ENCODE measurements around the gene NUP54. TPM values are rescaled to one million over a fixed set of nuclear protein-coding genes. Genes with fewer than 3 reads are reported as not detected.

NUP54 gene
- total and polyA plus RNA-seq, 9 of the 15 experiments (the other 6 are each of a cell fraction or from before 2014, with no cell fraction given), result 29.6 to 115 (median 67.7) TPM

DNA sequence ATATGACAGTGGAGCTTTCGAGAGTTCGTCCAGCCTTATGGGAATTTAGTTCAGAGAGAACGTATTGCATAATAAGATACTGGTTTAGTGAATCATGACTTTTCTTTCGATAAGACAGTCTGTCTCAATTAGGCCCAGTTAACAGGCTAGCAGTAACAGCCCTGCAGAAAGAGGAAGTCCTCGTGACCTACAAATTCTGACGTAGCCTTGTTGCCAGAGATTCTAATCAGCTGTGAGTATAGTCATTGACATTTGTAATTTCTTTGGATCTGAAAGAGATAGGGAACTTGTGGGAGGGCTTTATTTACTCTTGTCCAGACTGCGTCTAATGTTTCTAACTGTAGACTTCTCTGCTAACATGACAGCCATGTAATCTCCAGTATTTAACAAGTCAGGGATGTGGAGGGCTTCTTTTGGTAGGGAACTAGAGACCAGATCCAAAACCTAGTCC lies 57.9 kb downstream of the NUP54 start (continued):
- TF ChIP-seq, protein P1, sequence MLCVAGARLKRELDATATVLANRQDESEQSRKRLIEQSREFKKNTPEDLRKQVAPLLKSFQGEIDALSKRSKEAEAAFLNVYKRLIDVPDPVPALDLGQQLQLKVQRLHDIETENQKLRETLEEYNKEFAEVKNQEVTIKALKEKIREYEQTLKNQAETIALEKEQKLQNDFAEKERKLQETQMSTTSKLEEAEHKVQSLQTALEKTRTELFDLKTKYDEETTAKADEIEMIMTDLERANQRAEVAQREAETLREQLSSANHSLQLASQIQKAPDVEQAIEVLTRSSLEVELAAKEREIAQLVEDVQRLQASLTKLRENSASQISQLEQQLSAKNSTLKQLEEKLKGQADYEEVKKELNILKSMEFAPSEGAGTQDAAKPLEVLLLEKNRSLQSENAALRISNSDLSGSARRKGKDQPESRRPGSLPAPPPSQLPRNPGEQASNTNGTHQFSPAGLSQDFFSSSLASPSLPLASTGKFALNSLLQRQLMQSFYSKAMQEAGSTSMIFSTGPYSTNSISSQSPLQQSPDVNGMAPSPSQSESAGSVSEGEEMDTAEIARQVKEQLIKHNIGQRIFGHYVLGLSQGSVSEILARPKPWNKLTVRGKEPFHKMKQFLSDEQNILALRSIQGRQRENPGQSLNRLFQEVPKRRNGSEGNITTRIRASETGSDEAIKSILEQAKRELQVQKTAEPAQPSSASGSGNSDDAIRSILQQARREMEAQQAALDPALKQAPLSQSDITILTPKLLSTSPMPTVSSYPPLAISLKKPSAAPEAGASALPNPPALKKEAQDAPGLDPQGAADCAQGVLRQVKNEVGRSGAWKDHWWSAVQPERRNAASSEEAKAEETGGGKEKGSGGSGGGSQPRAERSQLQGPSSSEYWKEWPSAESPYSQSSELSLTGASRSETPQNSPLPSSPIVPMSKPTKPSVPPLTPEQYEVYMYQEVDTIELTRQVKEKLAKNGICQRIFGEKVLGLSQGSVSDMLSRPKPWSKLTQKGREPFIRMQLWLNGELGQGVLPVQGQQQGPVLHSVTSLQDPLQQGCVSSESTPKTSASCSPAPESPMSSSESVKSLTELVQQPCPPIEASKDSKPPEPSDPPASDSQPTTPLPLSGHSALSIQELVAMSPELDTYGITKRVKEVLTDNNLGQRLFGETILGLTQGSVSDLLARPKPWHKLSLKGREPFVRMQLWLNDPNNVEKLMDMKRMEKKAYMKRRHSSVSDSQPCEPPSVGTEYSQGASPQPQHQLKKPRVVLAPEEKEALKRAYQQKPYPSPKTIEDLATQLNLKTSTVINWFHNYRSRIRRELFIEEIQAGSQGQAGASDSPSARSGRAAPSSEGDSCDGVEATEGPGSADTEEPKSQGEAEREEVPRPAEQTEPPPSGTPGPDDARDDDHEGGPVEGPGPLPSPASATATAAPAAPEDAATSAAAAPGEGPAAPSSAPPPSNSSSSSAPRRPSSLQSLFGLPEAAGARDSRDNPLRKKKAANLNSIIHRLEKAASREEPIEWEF (CRISPR knock-in tag; IDR thresholded peaks at IDR 0.05), result no peak
- TF ChIP-seq PCBP1 (IDR thresholded peaks at IDR 0.05; ENCODE audit: low read depth, low read length, poor library complexity, severe bottlenecking) (no peak), HCFC1 (IDR thresholded peaks at IDR 0.05; ENCODE audit: low read depth, low read length) (no peak), PURB (CRISPR knock-in tag; IDR thresholded peaks at IDR 0.05; ENCODE audit: low read depth) (no peak), DPF2 (IDR thresholded peaks at IDR 0.05) (peak; percentile 89), ZNF584 (CRISPR knock-in tag; IDR thresholded peaks at IDR 0.05; ENCODE audit: low read depth) (peak; percentile 79), ZNF551 (CRISPR knock-in tag; IDR thresholded peaks at IDR 0.05) (no peak), ILK (tag; IDR thresholded peaks at IDR 0.05; ENCODE audit: borderline replicate concordance, low read depth) (no peak), CXXC5 (CRISPR knock-in tag; IDR thresholded peaks at IDR 0.05) (peak; percentile 60), CREM (IDR thresholded peaks at IDR 0.05; ENCODE audit: low read depth) (peak; percentile 90), ATF7 (IDR thresholded peaks at IDR 0.05) (peak; percentile 97), NR1H2 (CRISPR knock-in tag; IDR thresholded peaks at IDR 0.05) (no peak), POLR2AphosphoS2 (IDR thresholded peaks at IDR 0.05; ENCODE audit: low read length) (no peak), ARHGAP35 (IDR thresholded peaks at IDR 0.05; ENCODE audit: partially characterized antibody) (no peak), ESRRB (CRISPR knock-in tag; IDR thresholded peaks at IDR 0.05; ENCODE audit: borderline replicate concordance) (no peak), MEIS2 (IDR thresholded peaks at IDR 0.05; ENCODE audit: partially characterized antibody) (peak; percentile 89), NR3C1 (CRISPR knock-in tag; IDR thresholded peaks at IDR 0.05) (no peak), MTA3 (IDR thresholded peaks at IDR 0.05; ENCODE audit: borderline replicate concordance) (0 out of 2 replicates have a peak, but pooled peaks have one; percentile 46), EWSR1 (IDR thresholded peaks at IDR 0.05; ENCODE audit: borderline replicate concordance, low read depth, partially characterized antibody) (no peak), GATAD2B (IDR thresholded peaks at IDR 0.05; ENCODE audit: borderline replicate concordance) (peak; percentile 53; the same call in 1 of the 2 replicates), PML (IDR thresholded peaks at IDR 0.05; ENCODE audit: low read length) (peak; percentile 22; the same call in 1 of the 2 replicates), EHMT2 (IDR thresholded peaks at IDR 0.05) (peak; percentile 12; the same call in 1 of the 2 replicates)
- TF ChIP-seq, protein P2, sequence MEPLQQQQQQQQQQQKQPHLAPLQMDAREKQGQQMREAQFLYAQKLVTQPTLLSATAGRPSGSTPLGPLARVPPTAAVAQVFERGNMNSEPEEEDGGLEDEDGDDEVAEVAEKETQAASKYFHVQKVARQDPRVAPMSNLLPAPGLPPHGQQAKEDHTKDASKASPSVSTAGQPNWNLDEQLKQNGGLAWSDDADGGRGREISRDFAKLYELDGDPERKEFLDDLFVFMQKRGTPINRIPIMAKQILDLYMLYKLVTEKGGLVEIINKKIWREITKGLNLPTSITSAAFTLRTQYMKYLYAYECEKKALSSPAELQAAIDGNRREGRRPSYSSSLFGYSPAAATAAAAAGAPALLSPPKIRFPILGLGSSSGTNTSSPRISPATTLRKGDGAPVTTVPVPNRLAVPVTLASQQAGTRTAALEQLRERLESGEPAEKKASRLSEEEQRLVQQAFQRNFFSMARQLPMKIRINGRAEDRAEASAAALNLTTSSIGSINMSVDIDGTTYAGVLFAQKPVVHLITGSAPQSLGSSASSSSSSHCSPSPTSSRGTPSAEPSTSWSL (CRISPR knock-in tag; IDR thresholded peaks at IDR 0.05; ENCODE audit: borderline replicate concordance), result no peak
- TF ChIP-seq, protein P3, sequence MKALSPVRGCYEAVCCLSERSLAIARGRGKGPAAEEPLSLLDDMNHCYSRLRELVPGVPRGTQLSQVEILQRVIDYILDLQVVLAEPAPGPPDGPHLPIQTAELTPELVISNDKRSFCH (CRISPR knock-in tag; IDR thresholded peaks at IDR 0.05), result no peak
- TF ChIP-seq, protein P3 (tag; IDR thresholded peaks at IDR 0.05), result 0 out of 2 replicates have a peak, but pooled peaks have one; percentile 44

Data from K562 (cell line).